ENCODE measurements around the gene ZNF599.
A peak's percentile ranks its signal among the peaks of the same experiment; 100 is the strongest.

The ZNF599 gene

DNA sequence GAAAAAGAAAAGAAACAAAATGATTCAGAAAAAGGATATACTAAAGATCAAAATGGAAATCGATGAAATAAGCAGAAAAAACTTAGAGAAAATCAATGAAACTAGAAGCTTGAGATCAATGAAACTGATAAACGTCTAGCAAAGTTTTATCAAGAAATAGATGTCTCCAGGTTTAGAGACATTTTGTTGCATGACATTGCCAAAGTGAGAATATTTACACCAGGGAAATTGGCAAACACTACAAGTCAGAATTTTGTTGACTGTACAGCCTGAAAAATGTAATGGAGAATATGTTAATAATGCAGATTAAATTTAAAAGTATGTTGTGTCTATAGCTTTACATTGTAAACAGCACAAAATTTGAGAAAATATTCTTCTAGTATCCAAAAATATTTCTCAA lies 5.3 kb upstream of the ZNF599 start:
- H3K4me1 ChIP-seq = no peaks in the 10 kb centered on the region
- in situ Hi-C loops (cut with MboI; ENCODE audit: low sequenced_read_pairs) = no loop called here
- DNase-seq (ENCODE audit: low spot score in 2 of 2) = no peak
- no peak overlapping the region for H3K4me3 ChIP-seq
- no peaks in the 10 kb centered on the region for H3K27me3 ChIP-seq (ENCODE audit: low read depth)
- peaks cover 5% of the 10 kb centered on the region; the same call in 1 of the 2 replicates for H3K9me3 ChIP-seq
- no peaks in the 10 kb centered on the region for H3K36me3 ChIP-seq (replicated peaks)

DNA sequence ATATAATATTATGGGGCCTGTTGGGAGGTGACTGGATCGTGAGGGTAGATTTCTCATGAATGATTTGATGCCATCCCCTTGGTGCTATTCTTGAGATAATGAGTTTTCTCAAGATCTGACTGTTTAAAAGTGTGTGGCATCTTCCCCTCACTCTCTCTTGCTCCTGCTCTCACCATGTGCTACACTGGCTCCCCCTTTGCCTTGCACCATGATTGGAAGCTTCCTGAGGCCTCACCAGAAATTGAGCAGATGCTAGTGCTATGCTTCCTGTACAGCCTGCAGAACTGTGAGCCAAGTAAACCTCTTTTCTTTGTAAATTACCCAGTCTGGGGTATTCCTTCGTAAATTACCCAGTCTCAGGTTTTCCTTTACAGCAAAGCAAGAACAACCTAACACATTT lies 1.8 kb upstream of the ZNF599 start:
- Histone ChIP-seq H3K27me3 (ENCODE audit: low read depth) (no peaks in the 10 kb centered on the region), H3K9me3 (peaks cover 5% of the 10 kb centered on the region; the same call in 1 of the 2 replicates), H3K4me3 (no peak overlapping the region), H3K36me3 (replicated peaks) (no peaks in the 10 kb centered on the region), H3K4me1 (peaks cover 5% of the 10 kb centered on the region)
- DNase-seq (ENCODE audit: low spot score in 2 of 2) = no peak
- in situ Hi-C loops (cut with MboI; ENCODE audit: low sequenced_read_pairs) = no loop called here

DNA sequence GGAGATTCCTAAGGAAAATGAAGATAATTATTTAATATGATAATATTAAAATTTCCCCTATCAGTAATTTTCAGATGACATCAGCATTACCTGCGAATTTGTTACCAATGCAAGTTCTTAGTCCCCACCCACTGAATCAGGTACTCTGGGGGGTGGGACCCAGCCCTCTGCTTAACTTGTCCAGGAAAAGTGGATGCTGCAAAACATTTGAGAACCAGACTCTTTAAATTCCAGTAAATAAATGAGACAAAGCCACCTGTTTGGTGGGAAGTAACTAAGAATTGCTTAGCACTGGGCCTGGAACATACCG lies 495 bp upstream of the ZNF599 start:
- in situ Hi-C loops (cut with MboI; ENCODE audit: low sequenced_read_pairs) = no loop called here
- peak overlapping the region; percentile 54 for H3K4me3 ChIP-seq
- no peaks in the 10 kb centered on the region for H3K27me3 ChIP-seq (ENCODE audit: low read depth)
- H3K4me1 ChIP-seq = peaks cover 5% of the 10 kb centered on the region
- no peaks in the 10 kb centered on the region for H3K36me3 ChIP-seq (replicated peaks)
- DNase-seq (ENCODE audit: low spot score in 2 of 2) = no peak
- peaks cover 5% of the 10 kb centered on the region; the same call in 1 of the 2 replicates for H3K9me3 ChIP-seq

DNA sequence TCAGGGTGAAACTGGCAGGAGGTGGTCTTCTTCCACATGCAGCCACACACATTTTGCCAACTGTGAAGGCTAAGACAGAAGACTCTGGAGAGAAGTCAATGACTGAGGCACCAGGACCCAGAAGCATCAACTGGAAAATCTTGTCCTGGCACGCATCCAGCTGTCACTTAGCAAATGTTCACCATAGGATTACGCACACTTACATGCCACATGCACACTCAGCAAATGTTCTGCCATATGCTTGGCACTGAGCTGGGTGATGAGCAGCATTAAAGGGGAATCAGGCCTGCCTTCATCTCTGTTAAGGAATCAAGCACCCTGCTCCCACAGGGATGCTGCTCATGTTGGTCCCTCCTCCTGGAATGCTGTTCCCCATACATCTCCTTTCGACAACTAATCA lies 5.1 kb downstream of the ZNF599 start:
- Histone ChIP-seq H3K4me1 (peaks cover 5% of the 10 kb centered on the region), H3K36me3 (replicated peaks) (no peaks in the 10 kb centered on the region; the same call in 1 of the 2 replicates), H3K4me3 (no peak overlapping the region), H3K27me3 (ENCODE audit: low read depth) (no peaks in the 10 kb centered on the region), H3K9me3 (no peaks in the 10 kb centered on the region; the same call in 1 of the 2 replicates)
- in situ Hi-C loops (cut with MboI; ENCODE audit: low sequenced_read_pairs) = no loop called here
- DNase-seq (ENCODE audit: low spot score in 2 of 2) = no peak

DNA sequence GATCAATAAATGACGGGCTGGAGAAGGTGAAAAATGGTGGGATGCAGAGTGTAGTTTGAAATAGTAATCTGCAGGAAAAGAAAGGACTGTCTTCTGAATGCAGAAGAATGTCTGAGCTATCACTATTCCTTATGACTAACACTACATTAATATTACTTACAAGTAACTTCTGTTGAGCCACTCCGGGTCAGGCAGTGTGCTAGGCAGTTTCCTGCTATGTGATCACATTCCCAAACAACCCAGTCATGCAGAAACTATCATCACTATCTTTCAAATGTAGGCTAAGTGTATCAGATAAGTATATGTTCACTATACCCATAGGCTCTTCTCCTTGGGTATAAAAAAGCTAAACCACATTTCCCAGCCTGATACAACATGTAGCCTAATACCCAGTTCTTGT lies 6.6 kb downstream of the ZNF599 start:
- DNase-seq (ENCODE audit: low spot score in 2 of 2) = no peak
- Histone ChIP-seq H3K9me3 (0 out of 2 replicates have a peak, but pooled peaks cover 4% of the 10 kb centered on the region), H3K4me1 (no peaks in the 10 kb centered on the region), H3K4me3 (no peak overlapping the region), H3K36me3 (replicated peaks) (no peaks in the 10 kb centered on the region; the same call in 1 of the 2 replicates), H3K27me3 (ENCODE audit: low read depth) (no peaks in the 10 kb centered on the region)
- in situ Hi-C loops (cut with MboI; ENCODE audit: low sequenced_read_pairs) = no loop called here

DNA sequence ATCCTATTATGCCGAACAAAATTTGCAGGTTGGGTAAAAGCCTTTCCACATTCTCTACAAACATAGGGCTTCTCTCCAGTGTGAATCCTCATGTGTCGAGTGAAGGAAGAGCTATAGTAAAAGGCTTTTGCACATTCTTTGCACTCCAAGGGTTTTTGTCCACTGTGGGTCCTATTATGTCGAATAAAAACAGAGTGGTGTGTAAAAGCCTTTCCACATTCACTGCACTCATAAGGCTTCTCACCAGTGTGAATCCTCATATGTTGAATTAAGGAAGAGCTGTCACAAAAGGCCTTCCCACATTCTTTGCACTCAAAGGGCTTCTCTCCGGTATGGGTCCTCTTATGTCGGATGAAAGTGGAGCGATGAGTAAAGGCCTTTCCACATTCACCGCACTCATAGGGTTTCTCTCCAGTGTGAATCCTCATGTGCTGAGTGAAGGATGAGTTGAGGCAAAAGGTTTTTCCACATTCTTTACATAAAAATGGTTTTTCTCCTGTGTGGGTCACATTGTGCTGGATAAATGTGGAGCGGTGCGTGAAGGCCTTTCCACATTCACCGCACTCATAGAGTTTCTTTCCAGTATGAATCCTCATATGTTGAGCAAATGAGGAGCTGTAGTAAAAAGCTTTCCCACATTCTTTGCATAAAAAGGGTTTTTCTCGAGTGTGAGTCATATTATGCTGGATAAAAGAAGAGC lies 13.6 kb downstream of the ZNF599 start:
- Histone ChIP-seq H3K4me3 (no peak overlapping the region), H3K27me3 (ENCODE audit: low read depth) (no peaks in the 10 kb centered on the region), H3K9me3 (peaks cover 15% of the 10 kb centered on the region; the same call in 1 of the 2 replicates), H3K36me3 (replicated peaks) (no peaks in the 10 kb centered on the region), H3K4me1 (no peaks in the 10 kb centered on the region)
- in situ Hi-C loops (cut with MboI; ENCODE audit: low sequenced_read_pairs) = no loop called here
- no peak for DNase-seq (ENCODE audit: low spot score in 2 of 2)

DNA sequence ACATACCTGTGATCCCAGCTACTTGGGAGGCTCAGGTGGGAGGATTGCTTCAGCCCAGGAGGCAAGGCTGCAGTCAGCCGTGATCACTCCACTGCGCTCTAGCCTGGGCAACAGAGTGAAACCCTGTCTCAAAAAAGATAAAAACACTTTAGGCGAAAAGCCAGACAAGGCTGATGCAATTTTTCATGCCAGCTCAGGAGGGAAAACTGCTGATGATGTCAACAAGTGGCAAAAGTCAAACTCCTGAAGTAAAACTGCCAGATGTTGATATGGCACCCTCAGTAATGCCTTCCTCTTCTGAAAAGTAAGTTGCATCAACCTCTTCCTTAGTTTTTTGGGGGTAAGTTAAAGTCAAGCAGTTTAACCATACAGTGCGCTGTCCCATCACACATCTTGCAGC lies 15.6 kb downstream of the ZNF599 start:
- DNase-seq (ENCODE audit: low spot score in 2 of 2) = no peak
- Histone ChIP-seq H3K27me3 (ENCODE audit: low read depth) (no peaks in the 10 kb centered on the region), H3K4me1 (no peaks in the 10 kb centered on the region), H3K9me3 (peaks cover 15% of the 10 kb centered on the region; the same call in 1 of the 2 replicates), H3K36me3 (replicated peaks) (no peaks in the 10 kb centered on the region), H3K4me3 (no peak overlapping the region)
- in situ Hi-C loops (cut with MboI; ENCODE audit: low sequenced_read_pairs) = no loop called here

DNA sequence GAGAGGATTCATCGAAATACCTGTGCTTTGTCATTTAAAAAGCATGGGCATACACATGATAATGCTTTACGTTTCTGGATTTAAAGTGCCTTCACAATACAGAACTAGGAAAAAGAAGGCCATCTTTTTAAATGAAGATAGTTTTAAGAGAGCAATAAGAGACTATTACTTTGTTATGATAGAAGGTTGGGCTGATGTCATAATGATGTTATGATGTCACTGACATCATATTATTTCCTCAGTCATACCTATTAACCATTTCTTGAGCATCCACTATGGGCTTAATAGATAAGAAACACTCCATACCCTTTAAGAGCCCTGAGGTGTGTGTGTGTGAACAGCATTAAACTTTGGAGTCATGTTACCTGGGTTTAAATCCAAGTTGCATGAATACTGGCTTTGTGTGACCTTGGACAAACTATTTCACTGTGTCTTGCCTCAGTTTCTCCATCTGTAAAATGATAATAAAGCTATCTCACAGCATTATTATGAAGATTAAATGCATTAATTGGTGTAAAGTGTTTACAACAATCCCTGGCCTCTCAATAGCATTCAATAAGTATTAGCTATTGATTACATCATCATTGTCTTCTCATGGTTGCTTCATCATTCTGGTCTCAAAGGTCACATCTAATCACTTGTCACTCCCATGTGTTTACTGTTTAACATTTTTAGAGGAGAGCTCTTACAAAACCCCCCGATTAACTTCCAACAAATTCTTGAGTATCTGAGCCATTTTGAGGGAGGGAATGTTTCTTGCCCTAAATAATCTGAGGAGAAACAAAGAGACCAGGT lies 27.9 kb downstream of the ZNF599 start:
- Histone ChIP-seq H3K9me3 (no peaks in the 10 kb centered on the region), H3K4me1 (no peaks in the 10 kb centered on the region), H3K27me3 (ENCODE audit: low read depth) (no peaks in the 10 kb centered on the region), H3K4me3 (no peak overlapping the region), H3K36me3 (replicated peaks) (no peaks in the 10 kb centered on the region)
- in situ Hi-C loops (cut with MboI; ENCODE audit: low sequenced_read_pairs) = no loop called here
- DNase-seq (ENCODE audit: low spot score in 2 of 2) = no peak

DNA sequence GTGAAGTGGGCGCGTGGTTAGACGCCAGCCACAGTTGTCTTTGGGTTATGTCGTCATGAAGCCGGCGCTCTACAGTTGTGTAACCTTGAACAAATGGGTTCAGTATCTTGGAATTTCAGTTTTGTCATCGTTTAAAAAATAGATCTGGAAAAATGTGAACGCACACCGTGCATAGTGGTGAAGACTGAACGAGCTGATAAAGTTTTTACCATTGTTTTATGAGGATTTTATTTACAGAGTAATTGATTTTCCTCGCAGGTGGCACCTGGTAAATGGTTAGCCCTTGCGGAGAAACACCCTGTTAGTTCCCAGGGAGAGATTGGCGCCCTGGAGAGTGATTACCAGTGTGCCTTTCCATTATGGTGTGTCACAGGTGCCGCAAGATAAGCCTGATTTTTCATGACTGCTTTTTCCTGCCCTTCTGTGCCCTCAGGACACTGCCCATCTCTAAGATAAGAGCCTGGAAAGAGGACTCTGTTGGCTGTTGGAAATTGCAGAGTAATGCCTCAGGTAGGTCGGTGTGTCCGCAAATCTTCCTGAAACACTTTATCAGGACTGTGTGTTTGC lies 38.4 kb downstream of the ZNF599 start:
- Histone ChIP-seq H3K4me1 (no peaks in the 10 kb centered on the region), H3K27me3 (ENCODE audit: low read depth) (no peaks in the 10 kb centered on the region), H3K4me3 (peak overlapping the region; percentile 79), H3K9me3 (no peaks in the 10 kb centered on the region), H3K36me3 (replicated peaks) (no peaks in the 10 kb centered on the region; the same call in 1 of the 2 replicates)
- in situ Hi-C loops (cut with MboI; ENCODE audit: low sequenced_read_pairs) = no loop called here
- DNase-seq (ENCODE audit: low spot score in 2 of 2) = peak in 1 of 2 experiments; percentile 22

DNA sequence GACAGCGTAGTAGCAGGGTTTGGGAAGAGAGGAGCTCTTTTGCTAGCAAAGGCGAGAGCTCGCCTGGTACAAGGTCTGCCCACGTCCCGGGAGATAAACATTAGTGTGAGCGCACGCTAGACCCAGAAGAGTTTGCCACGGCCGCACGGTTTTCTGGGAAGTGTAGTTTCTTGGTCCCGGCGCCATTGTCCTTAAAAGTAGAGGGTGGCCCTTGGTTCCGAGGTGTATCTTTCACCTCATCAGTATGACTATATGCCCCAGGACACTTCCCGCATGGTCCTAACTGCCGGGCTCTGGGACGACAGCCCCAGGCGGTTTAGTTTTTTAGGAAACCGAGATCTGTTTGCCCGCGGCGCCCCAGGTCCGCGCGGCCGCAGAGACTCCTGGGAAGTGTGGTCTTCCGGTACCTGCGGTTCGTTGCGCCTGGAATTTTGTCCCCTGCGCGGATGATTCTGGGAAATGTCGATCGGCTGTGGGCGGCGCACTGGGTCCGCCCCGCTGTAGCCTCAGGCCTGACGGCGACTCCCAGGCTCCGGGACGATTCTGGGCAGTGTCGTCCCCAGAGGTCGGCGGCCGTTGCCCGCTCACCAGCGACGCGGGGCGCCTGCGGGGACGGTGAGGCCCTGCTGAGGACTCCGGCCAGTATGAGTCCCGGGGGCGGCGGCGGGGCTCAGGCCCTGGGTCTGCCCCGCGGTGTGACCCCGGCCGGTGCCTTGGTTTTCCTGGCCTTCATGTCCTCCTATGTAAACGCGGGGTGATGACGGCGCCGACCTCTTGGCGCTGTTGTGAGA lies 39.1 kb downstream of the ZNF599 start, which contains the start of gene ZNF181:
TSS of gene ZNF181 (plus strand) at position 498 of the 791 bp plus-strand sequence. CDS start 795 bp downstream, outside the sequence.
- Histone ChIP-seq H3K27me3 (ENCODE audit: low read depth) (no peaks in the 10 kb centered on the region), H3K4me1 (no peaks in the 10 kb centered on the region), H3K9me3 (no peaks in the 10 kb centered on the region), H3K4me3 (peak within 1 kb of the TSS; percentile 79), H3K36me3 (replicated peaks) (no peaks in the 10 kb centered on the region)
- DNase-seq (ENCODE audit: low spot score in 2 of 2) = peak; percentile 86 to 90
- in situ Hi-C loops (cut with MboI; ENCODE audit: low sequenced_read_pairs) = no loop called here

DNA sequence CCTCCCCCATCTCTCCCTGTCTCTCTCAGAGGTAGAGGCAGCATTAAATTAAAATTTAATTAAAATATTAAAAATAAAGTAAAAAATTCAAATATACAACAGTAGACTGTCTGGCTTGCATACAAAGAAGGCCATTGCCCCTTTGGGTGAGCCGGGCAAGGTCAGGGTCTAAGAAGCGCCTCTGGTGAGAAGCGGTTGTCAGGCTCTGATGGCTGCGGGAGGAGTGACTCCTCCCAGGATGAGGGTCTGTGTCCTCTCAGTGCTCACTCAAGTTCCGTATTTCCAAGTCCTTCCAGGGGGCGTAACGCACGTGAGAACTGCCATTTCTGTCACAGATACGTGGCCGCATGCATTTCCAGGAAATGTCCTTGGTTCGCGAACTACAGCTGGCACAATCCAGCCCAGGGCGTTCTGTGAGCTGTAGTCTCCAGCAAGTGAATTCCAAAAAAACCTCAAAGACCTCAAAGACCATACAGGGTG lies 39.7 kb downstream of the ZNF599 start:
- Histone ChIP-seq H3K27me3 (ENCODE audit: low read depth) (no peaks in the 10 kb centered on the region), H3K9me3 (no peaks in the 10 kb centered on the region), H3K36me3 (replicated peaks) (no peaks in the 10 kb centered on the region), H3K4me1 (no peaks in the 10 kb centered on the region), H3K4me3 (peak overlapping the region; percentile 79)
- DNase-seq (ENCODE audit: low spot score in 2 of 2) = peak; percentile 33 to 62
- in situ Hi-C loops (cut with MboI; ENCODE audit: low sequenced_read_pairs) = no loop called here

DNA sequence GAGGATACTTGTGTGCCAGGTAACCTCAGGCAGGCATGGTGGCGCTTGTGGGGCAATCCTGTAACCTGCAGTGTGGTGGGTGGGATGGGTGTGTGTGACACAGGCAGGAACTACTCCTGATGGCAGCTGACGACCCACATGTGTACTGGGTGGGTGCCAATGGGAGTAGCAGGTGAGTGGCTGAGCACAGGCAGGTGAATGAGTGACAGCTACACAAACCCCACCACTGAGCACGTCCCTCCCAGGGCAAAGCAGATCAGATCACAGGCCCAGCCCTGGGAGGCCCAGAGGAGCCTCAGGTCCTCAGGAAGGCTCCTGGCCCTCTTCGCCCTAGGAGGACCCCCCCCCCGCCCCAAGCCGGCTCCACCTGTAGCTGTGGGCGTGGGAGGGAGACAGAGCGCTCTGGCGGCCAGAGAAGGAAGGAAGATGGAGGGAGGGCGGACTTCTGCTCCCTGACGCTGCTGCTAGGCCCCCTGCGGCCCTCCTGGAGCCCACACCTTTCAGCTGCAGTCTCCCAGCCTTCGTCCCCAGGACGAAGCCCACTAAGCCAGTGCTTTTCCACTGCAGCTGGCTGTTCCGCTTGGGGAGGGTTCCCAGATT lies 40.3 kb downstream of the ZNF599 start:
- Histone ChIP-seq H3K4me1 (no peaks in the 10 kb centered on the region), H3K27me3 (ENCODE audit: low read depth) (no peaks in the 10 kb centered on the region), H3K4me3 (peak overlapping the region; percentile 79), H3K9me3 (no peaks in the 10 kb centered on the region), H3K36me3 (replicated peaks) (no peaks in the 10 kb centered on the region)
- no peak for DNase-seq (ENCODE audit: low spot score in 2 of 2)
- in situ Hi-C loops (cut with MboI; ENCODE audit: low sequenced_read_pairs) = no loop called here

DNA sequence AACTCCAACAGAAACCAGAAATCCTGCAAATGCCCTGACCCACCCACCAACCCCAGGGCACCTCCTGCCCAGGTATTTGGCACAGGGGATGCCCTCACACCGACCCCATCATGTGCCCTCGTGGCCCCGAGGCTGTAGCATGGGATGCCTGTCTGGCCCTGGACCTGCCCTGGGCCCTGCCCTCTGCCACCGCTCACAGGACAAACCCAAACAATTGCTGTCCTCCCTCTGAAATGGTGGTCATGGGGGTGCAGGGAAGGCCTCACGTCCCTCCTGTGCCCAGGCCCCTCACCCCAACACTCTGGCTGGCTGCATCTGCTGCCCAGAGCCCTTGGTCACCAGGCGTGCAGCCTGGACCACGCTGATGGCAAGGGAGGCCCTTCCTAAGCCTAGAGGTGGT lies 41.1 kb downstream of the ZNF599 start:
- H3K9me3 ChIP-seq = no peaks in the 10 kb centered on the region
- no peaks in the 10 kb centered on the region for H3K36me3 ChIP-seq (replicated peaks)
- H3K4me1 ChIP-seq = no peaks in the 10 kb centered on the region
- in situ Hi-C loops (cut with MboI; ENCODE audit: low sequenced_read_pairs) = no loop called here
- no peaks in the 10 kb centered on the region for H3K27me3 ChIP-seq (ENCODE audit: low read depth)
- DNase-seq (ENCODE audit: low spot score in 2 of 2) = no peak
- H3K4me3 ChIP-seq = no peak overlapping the region

Measured in HAP-1 (cell line).